HepG2 (cell line): ENCODE data around the gene RAB40AL. TPM values are rescaled to one million over a fixed set of nuclear protein-coding genes. Genes with fewer than 3 reads are reported as not detected.

Experiments
- ATAC-seq: fragments of 200-7000 bp; cut with Tn5 transposase; 3 replicates; pipeline ENCODE4 v1.9.1; 2020; ENCODE audit warnings: mild to moderate bottlenecking, moderate library complexity
- BruUV-seq: library from RNA; stranded (reverse); fragments of 400-500 nt; replicated peaks from 2 replicates; lab custom pipeline; 2021; lab: Mats Ljungman, UMichigan
- CTCF ChIA-PET: fragments of 300-600 bp; formaldehyde crosslinking; extraction: SDS; loops from one replicate; lab custom pipeline; 2021; ENCODE audit warnings: low total read pairs, inconsistent platforms, low intra/inter-chr PET ratio; lab: Yijun Ruan, JAX
- POLR2A ChIA-PET: fragments of 350-600 bp; sonication (Branson Sonifier 250); formaldehyde crosslinking; loops from one replicate; lab custom pipeline; 2020; ENCODE audit warnings: antibody characterized with exemption, inconsistent platforms; lab: Yijun Ruan, JAX
- DNase-seq: peaks from one replicate; pipeline ENCODE4 v3.0.0-alpha.2; 2015; ENCODE audit warnings: low spot score
- FAIRE-seq: peaks from 3 replicates; lab custom pipeline; 2011; peaks lifted over from hg19 to GRCh38; lab: Jason Lieb, UNC
- H2AFZ ChIP-seq: one replicate; pipeline ENCODE4 v1.6.1; 2011; ENCODE audit warnings: low read length, inconsistent platforms
- H3K27ac ChIP-seq: fragments of 300-600 bp; 3 replicates; pipeline ENCODE4 v1.8.0; 2011; ENCODE audit warnings: mixed run types, mild to moderate bottlenecking, mixed read lengths, low read length, inconsistent platforms; ENCODE audit not compliant: insufficient read depth; ENCODE audit errors: extremely low read length
- H3K27me3 ChIP-seq, 2 experiments: fragments of 200-600 bp in 1 of 2; 2 replicates in 1 of 2; 3 replicates in 1 of 2; pipeline versions ENCODE4 v1.6.0 to v1.8.0; 2011; ENCODE audit warnings: low read length in 2 of 2, mild to moderate bottlenecking in 2 of 2, moderate library complexity in 2 of 2, inconsistent platforms in 1 of 2; ENCODE audit not compliant: insufficient read depth in 2 of 2, control insufficient read depth in 1 of 2
- H3K36me3 ChIP-seq, 2 experiments: fragments of 200-600 bp in 1 of 2; replicated peaks in 1 of 2; 2 replicates in 1 of 2; 3 replicates in 1 of 2; pipeline versions ENCODE4 v1.5.1 to v1.8.0; 2011; ENCODE audit warnings: low read length in 2 of 2, inconsistent platforms in 1 of 2; ENCODE audit not compliant: insufficient read depth in 2 of 2, control insufficient read depth in 1 of 2
- H3K4me1 ChIP-seq: 2 replicates; pipeline ENCODE4 v1.5.1; 2012; ENCODE audit warnings: low read length, inconsistent platforms; ENCODE audit not compliant: insufficient read depth
- H3K4me2 ChIP-seq: 2 replicates; pipeline ENCODE4 v1.6.0; 2011; ENCODE audit warnings: low read depth, low read length, inconsistent platforms
- H3K4me3 ChIP-seq, 3 experiments: fragments of 200-600 bp in 1 of 3; sonication (generic), shearing (Covaris generic) in 1 of 3; replicated peaks in 1 of 3; 2 replicates each; pipeline ENCODE4 v1.5.1; 2011 to 2016; ENCODE audit warnings: low read length in 3 of 3, inconsistent platforms in 2 of 3, low read depth in 2 of 3, mild to moderate bottlenecking in 2 of 3, control low read depth in 1 of 3, mixed read lengths in 1 of 3; ENCODE audit not compliant: insufficient read depth in 1 of 3
- H3K79me2 ChIP-seq: one replicate; pipeline ENCODE4 v1.6.1; 2011; ENCODE audit warnings: low read length, inconsistent platforms; ENCODE audit not compliant: insufficient read depth
- H3K9ac ChIP-seq: 2 replicates; pipeline ENCODE4 v1.6.0; 2011; ENCODE audit warnings: mild to moderate bottlenecking, low read depth, low read length, inconsistent platforms; ENCODE audit not compliant: insufficient read depth
- H3K9me3 ChIP-seq: 2 replicates; pipeline ENCODE4 v1.5.1; 2012; ENCODE audit warnings: mild to moderate bottlenecking, low read length
- H4K20me1 ChIP-seq: 2 replicates; pipeline ENCODE4 v1.6.0; 2011; ENCODE audit warnings: inconsistent platforms, mild to moderate bottlenecking, low read length, moderate library complexity; ENCODE audit not compliant: insufficient read depth
- JUNB ChIP-seq: sonication (generic); formaldehyde crosslinking; IDR thresholded peaks from 2 replicates; pipeline ENCODE4 v1.8.0; 2022; ENCODE audit warnings: missing genetic modification reagents, mild to moderate bottlenecking, borderline replicate concordance
- KLF13 ChIP-seq: sonication (generic); formaldehyde crosslinking; IDR thresholded peaks from 2 replicates; pipeline ENCODE4 v1.4.0; 2020; ENCODE audit warnings: mild to moderate bottlenecking, missing genetic modification reagents
- KLF9 ChIP-seq: IDR thresholded peaks from 2 replicates; pipeline ENCODE4 v1.6.1; 2016; ENCODE audit warnings: low read depth
- WGBS: methylation state at CpG from one replicate; pipeline ENCODE4 v1.1.6; 2017; ENCODE audit warnings: low lambda C conversion rate; 5-methylcytosine and 5-hydroxymethylcytosine counted together
- in situ Hi-C: cut with HindIII; loops from 2 replicates; pipeline ENCODE4 v1.10.0; 2017; ENCODE audit warnings: low pct_unique_long_range_greater_than_20kb; ENCODE audit not compliant: extremely low pct_ligation_motif_present
- intact Hi-C: fragments of 100-400 bp; cut with micrococcal nuclease; formaldehyde crosslinking; loops from one replicate; pipeline ENCODE4 v1.10.0; 2022; ENCODE audit not compliant: unreplicated experiment
- polyA plus RNA-seq, 8 experiments: library from polyadenylated mRNA; depleted of rRNA in 3 of 8; stranded (reverse) in 7 of 8; unstranded in 1 of 8; fragments of >200 nt; fragmentation: Illumina TruSeq in 4 of 8; extraction: Trizol in 4 of 8; gene quantifications; 2 replicates each; pipeline versions ENCODE4 v1.2.1 to v1.2.3, GENCODE V29; 2011 to 2016; ENCODE audit warnings: low read depth in 4 of 8, missing spikeins in 1 of 8, mixed read lengths in 1 of 8; ENCODE audit not compliant: insufficient read depth in 1 of 8
- total RNA-seq, 5 experiments: library from RNA; depleted of rRNA; stranded (reverse); fragments of >200 nt; fragmentation: Illumina TruSeq; extraction: Trizol; gene quantifications; 2 replicates each; pipeline ENCODE4 v1.2.3, GENCODE V29; 2016; ENCODE audit warnings: low read depth in 1 of 5
- TF ChIP-seq, protein P1 (sequence below): sonication (generic); formaldehyde crosslinking; IDR thresholded peaks from 2 replicates; pipeline ENCODE4 v1.4.0; 2020; ENCODE audit warnings: mild to moderate bottlenecking, low read depth, missing genetic modification reagents

The RAB40AL gene
- total and polyA plus RNA-seq, 2 of the 13 experiments (the other 11 are each of a cell fraction or from before 2014, with no cell fraction given): 0.08 to 0.40 TPM

DNA sequence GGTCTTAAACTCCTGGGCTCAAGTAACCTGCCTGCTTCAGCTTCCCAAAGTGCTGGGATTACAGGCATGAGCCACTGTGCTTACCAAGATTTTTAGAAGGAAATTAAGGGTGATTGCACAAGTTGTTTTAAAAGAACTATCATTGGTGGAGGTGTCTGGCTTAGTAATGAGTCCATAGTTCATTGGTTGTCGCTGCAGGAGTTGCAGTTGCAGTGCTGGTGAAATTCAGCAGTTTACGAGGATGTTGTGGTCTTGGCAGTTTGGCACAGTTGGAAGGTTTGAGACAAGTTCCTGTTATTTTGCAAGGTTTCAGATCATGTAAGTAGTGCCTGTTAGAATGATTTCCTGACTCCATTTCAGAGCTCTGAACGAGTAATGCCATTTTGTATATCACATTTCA, 48.1 kb downstream of the RAB40AL start:
- FAIRE-seq: no peak
- Histone ChIP-seq H3K27me3 (no peaks in the 10 kb centered on the region), H3K4me1 (no peaks in the 10 kb centered on the region), H3K4me2 (no peak overlapping the region), H3K36me3 (no peaks in the 10 kb centered on the region), H3K9me3 (no peaks in the 10 kb centered on the region), H2AFZ (no peak overlapping the region), H3K79me2 (no peaks in the 10 kb centered on the region), H3K4me3 (no peak overlapping the region), H3K9ac (no peak overlapping the region), H4K20me1 (no peaks in the 10 kb centered on the region), H3K27ac (no peak overlapping the region)
- TF ChIP-seq KLF9 (CRISPR knock-in tag) (no peak), KLF13 (no peak), JUNB (CRISPR knock-in tag) (no peak)
- TF ChIP-seq, protein P1, sequence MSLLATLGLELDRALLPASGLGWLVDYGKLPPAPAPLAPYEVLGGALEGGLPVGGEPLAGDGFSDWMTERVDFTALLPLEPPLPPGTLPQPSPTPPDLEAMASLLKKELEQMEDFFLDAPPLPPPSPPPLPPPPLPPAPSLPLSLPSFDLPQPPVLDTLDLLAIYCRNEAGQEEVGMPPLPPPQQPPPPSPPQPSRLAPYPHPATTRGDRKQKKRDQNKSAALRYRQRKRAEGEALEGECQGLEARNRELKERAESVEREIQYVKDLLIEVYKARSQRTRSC: no peak
- ChIA-PET CTCF (no interaction called here), POLR2A (no interaction called here)
- in situ Hi-C loops: no loop called here
- intact Hi-C loops: no loop called here
- no TSS peak for BruUV-seq
- DNase-seq: no peak
- WGBS: 4% methylated on average over 3 of the region's 3 CpGs
- ATAC-seq: no peak

Other genes with a start within 250 kb of the RAB40AL start
- gene GPRASP2, start 224.8 kb upstream of the RAB40AL start, total RNA-seq (2016; rRNA removed; fragmentation: Illumina TruSeq; extraction: Trizol): 1.3 and 1.6 TPM in 2 replicates
- gene GPRASP2, start 224.8 kb upstream of the RAB40AL start, polyA plus RNA-seq (2011; rRNA removed): 0.55 and 0.63 TPM in 2 replicates
- gene GPRASP3, start 216.5 kb upstream of the RAB40AL start, total RNA-seq (2016; rRNA removed; fragmentation: Illumina TruSeq; extraction: Trizol): 1.4 and 2.1 TPM in 2 replicates
- 0.54 and 0.67 TPM in 2 replicates for gene GPRASP3, start 216.5 kb upstream of the RAB40AL start, polyA plus RNA-seq (2011; rRNA removed)
- gene BEX1, start 126.9 kb downstream of the RAB40AL start, total RNA-seq (2016; rRNA removed; fragmentation: Illumina TruSeq; extraction: Trizol): 69.4 and 85.8 TPM in 2 replicates
- gene BEX1, start 126.9 kb downstream of the RAB40AL start, polyA plus RNA-seq (2011; rRNA removed): 26.6 and 29.4 TPM in 2 replicates
- gene NXF3, start 155.9 kb downstream of the RAB40AL start, total RNA-seq (2016; rRNA removed; fragmentation: Illumina TruSeq; extraction: Trizol): not detected in 2 replicates
- gene NXF3, start 155.9 kb downstream of the RAB40AL start, polyA plus RNA-seq (2011; rRNA removed): 0.05 and 0.26 TPM in 2 replicates